Measurements from ENCODE around the gene OR2T8.
A peak's percentile ranks its signal among the peaks of the same experiment; 100 is the strongest.

The OR2T8 gene, protein sequence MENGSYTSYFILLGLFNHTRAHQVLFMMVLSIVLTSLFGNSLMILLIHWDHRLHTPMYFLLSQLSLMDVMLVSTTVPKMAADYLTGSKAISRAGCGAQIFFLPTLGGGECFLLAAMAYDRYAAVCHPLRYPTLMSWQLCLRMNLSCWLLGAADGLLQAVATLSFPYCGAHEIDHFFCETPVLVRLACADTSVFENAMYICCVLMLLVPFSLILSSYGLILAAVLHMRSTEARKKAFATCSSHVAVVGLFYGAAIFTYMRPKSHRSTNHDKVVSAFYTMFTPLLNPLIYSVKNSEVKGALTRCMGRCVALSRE

GRCh38 chr1:247919952-247920351 is at the start of gene OR2T8:
TSS of gene OR2T8 (plus strand) at chr1:247920252. CDS start at chr1:247921018, 766 bp downstream.
- DNase-seq (ENCODE audit: low read depth in 4 of 4, low spot score in 1 of 4) = no peak

GRCh38 chr1:247883346-247883745 is 36.7 kb upstream of the OR2T8 start:
- no peak for DNase-seq (ENCODE audit: low read depth in 4 of 4, low spot score in 1 of 4)

DNA sequence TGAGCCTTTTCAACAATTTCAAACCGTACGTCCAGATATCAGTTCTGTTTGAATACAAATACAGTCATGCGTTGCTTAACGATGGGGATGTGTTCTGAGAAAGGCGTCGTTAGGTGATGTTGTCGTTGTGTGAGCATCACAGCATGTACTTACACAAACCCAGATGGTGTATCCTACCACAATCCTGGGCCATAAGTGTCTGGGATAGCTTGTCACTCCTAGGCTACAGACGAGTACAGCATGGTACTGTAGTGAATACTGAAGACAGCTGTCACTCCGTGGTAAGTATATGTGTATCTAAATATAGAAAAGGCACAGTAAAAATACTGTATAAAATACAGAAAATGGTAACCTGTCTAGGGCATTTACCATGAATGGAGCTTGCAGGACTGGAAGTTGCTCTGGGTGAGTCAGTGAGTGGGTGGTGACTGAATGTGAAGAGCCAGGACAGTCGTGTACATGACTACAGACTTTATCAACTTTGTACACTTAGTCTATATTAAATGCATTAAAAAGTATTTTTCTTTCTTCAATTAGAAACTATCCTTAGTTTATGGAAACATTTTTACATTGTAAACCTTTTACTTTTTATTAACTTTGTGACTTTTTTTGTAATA is 35.1 kb upstream of the OR2T8 start:
- no peak for DNase-seq (ENCODE audit: low read depth in 4 of 4, low spot score in 1 of 4)

- DNase-seq (ENCODE audit: low read depth in 4 of 4, low spot score in 1 of 4) = no peak
Observed at GRCh38 chr1:247895163-247895637, 24.9 kb upstream of the OR2T8 start, which contains the start of gene OR2W3. TSS of gene OR2W3 (plus strand) at chr1:247895587. CDS start at chr1:247895587, 0 bp downstream.

DNA sequence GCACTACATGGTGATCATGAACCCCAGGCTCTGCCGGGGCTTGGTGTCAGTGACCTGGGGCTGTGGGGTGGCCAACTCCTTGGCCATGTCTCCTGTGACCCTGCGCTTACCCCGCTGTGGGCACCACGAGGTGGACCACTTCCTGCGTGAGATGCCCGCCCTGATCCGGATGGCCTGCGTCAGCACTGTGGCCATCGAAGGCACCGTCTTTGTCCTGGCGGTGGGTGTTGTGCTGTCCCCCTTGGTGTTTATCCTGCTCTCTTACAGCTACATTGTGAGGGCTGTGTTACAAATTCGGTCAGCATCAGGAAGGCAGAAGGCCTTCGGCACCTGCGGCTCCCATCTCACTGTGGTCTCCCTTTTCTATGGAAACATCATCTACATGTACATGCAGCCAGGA is 24.1 kb upstream of the OR2T8 start:
- no peak for DNase-seq (ENCODE audit: low read depth in 4 of 4, low spot score in 1 of 4)

- DNase-seq (ENCODE audit: low read depth in 4 of 4, low spot score in 1 of 4) = no peak
Observed at GRCh38 chr1:247904122-247904521, 15.9 kb upstream of the OR2T8 start.

GRCh38 chr1:247905181-247905580 is 14.9 kb upstream of the OR2T8 start:
- DNase-seq (ENCODE audit: low read depth in 4 of 4, low spot score in 1 of 4) = no peak

DNA sequence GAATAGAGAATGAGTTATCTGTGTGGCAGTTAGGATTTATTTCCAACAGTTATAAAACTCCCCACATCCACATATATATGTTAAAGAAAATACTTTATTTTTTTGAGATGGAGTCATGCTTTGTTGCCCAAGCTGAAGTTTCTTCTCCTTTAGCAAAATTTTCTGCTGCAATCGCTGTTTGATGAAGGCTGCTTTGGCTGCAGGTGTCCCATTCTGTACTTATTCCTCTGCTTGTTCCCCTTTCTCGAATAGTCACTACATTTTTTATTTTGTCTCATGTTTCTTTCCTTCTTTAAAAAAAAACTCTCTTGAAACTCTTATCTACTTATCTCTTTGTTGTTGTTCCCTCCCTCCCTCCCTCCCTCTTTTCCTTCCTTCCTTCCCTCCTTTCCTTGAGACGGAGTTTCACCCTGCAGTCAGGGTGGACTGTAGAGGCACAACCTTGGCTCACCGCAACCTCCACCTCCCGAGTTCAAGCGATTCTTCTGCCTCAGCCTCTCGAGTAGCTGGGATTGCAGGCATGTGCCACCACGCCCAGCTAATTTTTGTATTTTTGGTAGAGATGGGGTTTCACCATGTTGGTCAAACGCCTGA is 14.0 kb upstream of the OR2T8 start:
- peak in 1 of 4 experiments; percentile 2 for DNase-seq (ENCODE audit: low read depth in 4 of 4, low spot score in 1 of 4)

DNA sequence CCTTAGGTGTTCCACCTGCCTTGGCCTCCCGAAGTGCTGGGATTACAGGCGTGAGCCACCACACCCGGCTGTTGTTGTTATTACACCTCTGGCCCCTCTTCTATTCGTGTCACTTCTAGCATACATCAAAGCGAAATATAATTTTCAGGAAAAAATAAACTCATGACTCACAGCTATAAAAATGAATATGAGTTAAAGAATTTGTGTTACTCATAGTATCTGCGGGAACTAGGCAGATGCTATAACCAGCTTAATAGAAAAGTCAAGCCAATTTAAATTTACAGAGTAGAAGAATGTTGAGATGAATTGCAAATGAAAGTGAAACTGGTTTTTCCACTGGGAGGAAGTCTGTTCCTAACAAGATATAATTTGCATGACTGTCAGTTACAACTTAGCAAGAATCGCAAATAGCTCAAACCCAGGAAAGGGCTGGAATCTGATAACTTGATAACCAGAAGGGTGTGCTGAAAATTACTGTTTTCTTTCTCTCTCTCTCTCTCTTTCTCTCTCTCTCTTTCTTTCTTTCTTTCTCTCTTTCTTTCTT is 13.5 kb upstream of the OR2T8 start:
- no peak for DNase-seq (ENCODE audit: low read depth in 4 of 4, low spot score in 1 of 4)

DNA sequence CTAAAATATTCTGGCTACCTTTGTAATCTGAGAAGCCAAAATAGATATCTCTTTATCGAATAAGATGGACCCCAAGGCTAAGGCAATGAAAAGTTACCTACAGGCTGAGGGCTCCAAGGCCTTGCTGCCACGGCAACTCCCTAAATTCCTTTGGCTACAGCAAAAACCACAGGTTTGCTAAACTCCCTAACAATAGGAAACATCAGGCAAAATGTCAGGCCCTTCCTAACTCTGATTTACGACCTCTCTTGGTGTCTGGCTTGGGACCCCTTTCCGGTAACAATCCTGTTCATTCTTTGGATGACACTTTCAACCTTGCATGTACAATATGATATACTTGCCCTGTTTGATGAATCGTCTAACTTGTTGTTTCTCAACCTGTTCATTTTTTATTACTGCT is 11.3 kb upstream of the OR2T8 start:
- DNase-seq (ENCODE audit: low read depth in 4 of 4, low spot score in 1 of 4) = no peak

- DNase-seq (ENCODE audit: low read depth in 4 of 4, low spot score in 1 of 4) = no peak
Observed at GRCh38 chr1:247913786-247914185, 6.3 kb upstream of the OR2T8 start.

DNA sequence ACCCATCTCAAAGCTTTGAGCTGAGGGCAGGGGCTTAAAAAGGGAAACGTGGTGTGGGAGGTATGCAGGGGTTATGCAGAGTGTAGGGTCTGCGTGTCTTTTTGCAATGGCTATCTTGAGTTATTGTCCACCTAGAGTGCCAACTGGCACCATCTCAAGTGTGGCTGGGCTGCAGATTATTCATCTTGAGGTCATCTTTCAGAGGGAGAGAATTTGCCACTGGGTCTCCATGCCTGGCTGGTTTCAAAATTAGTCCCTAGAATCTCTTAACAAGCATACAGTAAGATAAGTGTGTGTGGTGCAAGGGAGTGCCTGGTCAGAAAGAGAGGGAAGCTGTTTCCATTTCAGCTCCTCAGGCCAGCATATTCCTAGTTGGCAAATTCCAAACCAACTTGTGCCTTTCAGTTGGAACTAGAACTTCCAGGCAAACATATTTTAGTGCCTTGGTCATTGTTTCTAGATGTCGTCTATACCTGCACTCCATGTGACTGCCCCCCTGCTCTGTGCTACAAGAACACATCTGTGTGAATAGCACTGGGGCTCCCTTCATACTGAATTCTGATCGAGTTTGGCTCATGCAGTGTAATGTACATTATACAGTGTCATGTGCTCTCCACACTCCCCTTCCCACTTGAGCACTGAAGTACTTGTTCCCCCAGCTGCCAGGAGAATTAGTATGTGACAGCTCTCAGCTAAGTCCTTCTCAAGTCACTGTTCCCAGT is 5.0 kb upstream of the OR2T8 start:
- DNase-seq (ENCODE audit: low read depth in 4 of 4, low spot score in 1 of 4) = no peak

- no peak for DNase-seq (ENCODE audit: low read depth in 4 of 4, low spot score in 1 of 4)
Observed at GRCh38 chr1:247923941-247924340, 3.9 kb downstream of the OR2T8 start.

- DNase-seq (ENCODE audit: low read depth in 4 of 4, low spot score in 1 of 4) = no peak
Observed at GRCh38 chr1:247924868-247925267, 4.8 kb downstream of the OR2T8 start, which contains the start of gene OR2AJ1. TSS of gene OR2AJ1 (plus strand) at chr1:247924889. CDS start at chr1:247933769, 8,880 bp downstream.

GRCh38 chr1:247933989-247934388 is 13.9 kb downstream of the OR2T8 start:
- DNase-seq (ENCODE audit: low read depth in 4 of 4, low spot score in 1 of 4) = no peak

DNA sequence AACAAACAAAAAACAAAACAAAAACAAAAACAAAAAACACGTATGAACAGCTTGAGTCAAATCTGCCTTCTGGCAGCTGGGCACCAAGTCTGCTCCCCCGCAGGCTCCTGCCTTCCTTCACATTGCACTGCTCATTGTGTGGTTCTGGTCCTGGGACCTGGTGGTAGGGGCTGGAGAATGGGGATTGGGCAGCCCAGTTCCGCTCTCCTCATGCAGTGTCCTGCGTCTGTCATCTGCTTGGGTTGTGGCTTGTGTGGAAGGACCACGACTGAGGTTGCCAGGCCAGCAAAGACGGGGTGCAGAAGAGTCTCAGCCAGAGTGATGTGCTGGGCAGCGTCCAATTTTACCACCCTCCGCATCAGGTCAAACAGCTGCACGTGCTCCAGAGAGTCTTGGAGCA is 15.7 kb downstream of the OR2T8 start:
- no peak for DNase-seq (ENCODE audit: low read depth in 4 of 4, low spot score in 1 of 4)

GRCh38 chr1:247936415-247936814 is 16.4 kb downstream of the OR2T8 start:
- DNase-seq (ENCODE audit: low read depth in 4 of 4, low spot score in 1 of 4) = no peak

GRCh38 chr1:247936965-247937734 is 17.1 kb downstream of the OR2T8 start:
- DNase-seq (ENCODE audit: low read depth in 4 of 4, low spot score in 1 of 4) = peak; percentile 24 to 91 (median 88)

DNA sequence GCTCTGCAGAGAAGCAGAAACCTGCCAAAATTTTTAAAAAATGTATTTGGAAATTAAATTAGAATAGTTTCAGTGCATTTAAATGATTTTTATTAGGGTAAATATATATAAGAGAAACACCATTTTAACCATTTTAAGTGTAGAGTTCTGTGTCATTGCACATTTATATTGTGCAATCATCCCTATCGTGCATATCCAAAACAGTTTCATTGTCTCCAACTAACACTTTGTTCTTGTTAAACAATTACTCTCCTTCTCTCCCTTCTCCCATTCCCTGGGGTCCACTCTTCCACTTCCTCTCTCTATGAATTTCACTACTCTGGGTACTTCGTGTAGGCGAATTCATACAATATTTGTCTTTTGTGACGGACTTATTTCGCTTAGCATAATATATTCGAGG is 22.6 kb downstream of the OR2T8 start:
- DNase-seq (ENCODE audit: low read depth in 4 of 4, low spot score in 1 of 4) = no peak

GRCh38 chr1:247948558-247948957 is 28.5 kb downstream of the OR2T8 start, which contains the start of gene OR2L8:
TSS of gene OR2L8 (plus strand) at chr1:247948858. CDS start at chr1:247948858, 0 bp downstream.
- DNase-seq (ENCODE audit: low read depth in 4 of 4, low spot score in 1 of 4) = no peak

Measured in stimulated activated CD4-positive, alpha-beta T cell treated with anti-CD3 and anti-CD28 coated beads, Interleukin-1b, Interleukin-23, amount 100 ng/mL, for 24 hours (primary cell).